ELR (cell line): ENCODE data around the gene CA11.
"Not testable (repeated sequence)": the region's sequence is repeated elsewhere in the genome, so short reads cannot be mapped to it uniquely, and the experiment has no call there.

Source experiments
- DNase-seq: peaks from one replicate; pipeline ENCODE4 v3.0.0-alpha.2; 2015; ENCODE audit warnings: low read depth

Gene CA11

DNA sequence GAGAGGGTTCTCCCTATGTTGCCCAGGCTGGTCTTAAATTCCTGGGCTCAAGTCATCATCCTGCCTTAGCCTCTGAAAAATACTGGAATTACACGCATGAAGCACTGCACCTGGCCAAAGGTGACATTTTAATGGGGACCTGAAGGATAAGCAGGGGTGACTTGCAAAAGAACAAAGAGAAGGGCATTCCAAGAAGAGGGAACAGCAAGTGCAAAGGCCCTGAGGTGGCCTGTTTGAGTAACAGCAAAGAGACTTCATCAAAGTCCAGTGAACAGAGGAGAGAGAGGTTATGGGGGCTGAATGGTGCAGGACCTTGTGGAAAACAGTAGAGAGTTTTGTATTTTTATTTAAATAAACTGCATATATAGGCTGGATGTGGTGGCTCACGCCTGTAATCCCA is 4.1 kb downstream of the CA11 start:
- no peak for DNase-seq

DNA sequence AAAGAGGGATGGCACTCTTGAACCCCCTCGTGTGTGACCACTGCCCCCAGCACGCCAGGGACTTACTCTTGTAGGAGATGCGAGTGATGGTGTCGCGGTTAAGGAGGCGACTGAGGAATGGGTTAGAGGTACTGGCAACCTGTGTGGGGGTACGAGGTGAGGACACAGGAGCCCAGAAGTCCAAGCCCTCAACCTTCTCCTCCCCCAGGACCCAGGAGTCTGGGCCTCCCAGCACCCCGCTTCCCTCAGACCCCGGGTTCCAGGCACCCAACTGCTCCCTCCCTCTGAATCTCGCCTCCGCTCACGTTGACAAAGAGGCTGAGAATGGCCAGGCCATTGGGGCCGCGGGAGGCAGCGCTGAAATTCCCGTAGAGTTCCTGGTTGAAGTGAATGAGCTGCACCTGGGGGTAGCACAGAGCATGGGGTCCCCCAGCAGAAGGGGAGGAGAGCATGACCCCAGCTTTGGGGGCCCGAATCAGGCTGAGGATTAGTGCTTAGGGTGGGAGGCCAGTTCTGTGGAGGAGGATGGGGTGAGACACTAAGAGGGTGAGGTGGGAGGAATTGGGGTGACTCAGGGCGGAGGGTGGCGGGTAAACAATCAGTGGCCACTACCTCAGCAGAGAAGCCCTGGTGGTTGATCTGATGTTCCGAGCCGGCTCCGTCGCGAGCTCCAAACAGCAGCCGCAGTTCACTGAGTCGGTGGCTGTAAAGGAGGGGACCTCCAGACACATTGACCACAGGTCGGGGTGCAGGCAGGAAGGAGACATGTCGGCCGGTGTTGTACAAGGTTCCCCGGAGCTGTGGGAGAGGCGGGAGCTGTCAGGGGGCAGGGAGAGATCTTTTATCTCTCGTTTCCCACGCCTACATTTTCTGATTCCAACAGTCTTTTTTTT is 6.3 kb downstream of the CA11 start:
- no peak for DNase-seq

DNA sequence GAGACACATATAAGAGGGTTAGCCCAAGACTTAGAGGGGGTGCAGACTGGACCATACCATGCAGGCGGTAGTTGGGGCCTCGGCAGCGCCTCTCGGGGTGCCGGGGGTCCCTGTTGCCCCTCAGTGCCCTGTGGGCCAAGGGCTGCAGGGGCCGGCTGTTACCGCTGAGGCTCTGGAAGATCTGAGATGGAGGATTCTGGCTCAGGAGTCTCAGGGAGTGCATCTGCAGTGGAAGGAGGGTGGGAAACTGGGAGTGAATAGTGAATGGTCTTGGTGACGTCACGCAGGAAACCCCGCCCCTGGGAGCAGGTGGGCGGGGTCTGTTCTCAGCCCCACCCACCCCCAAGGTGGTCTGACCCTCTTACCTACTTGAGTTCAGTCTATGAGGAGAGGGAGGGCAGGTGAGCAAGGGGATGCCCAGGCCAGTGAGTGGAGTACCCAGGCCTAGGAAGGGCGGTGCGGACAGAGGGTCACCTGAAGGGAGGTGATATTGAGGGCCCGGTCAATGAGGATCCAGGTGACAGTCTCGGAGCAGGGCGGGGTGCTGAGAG is 7.1 kb downstream of the CA11 start:
- DNase-seq = no peak

DNA sequence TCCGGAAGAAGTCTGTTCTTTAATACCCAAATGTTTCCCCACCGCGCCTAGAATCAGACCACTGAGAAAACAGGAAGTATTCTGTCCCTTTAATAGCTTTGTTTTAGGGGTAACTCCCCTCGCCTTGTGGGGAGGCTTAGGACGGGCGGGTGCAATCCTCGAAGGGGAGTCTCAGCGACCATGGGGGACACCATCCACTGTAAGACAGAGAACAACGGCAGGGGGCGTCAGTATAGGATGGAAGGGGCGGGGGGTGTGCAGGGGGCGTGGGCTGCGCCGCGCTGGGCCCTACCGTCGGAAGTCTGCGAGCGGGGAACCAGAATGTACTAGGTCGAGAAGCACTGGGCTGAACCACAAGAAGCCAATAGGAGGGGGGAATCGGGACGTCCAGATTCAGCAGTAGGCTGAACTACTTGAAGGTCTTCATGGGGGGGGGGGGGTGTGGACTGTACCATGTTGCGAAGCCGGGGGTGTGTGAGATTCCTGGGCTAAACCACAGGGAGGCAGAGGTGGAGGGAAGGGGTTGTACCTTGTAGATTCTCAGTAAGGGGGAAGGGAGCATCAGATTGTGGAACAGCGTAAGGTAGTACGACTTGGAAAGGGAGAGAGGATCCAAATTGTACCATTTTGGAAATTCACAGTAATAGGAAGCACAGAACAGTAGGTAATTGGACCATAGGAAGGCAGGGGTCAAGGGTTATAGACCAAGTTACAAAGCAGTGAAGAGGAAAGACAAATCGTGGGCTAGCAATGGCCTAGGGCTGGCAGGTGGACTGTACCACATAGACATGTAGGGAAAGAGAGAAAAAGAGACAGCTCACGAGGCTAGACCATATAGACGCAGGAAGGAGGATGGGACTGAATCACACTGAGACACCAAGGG is 7.8 kb downstream of the CA11 start:
- peak; percentile 91 for DNase-seq

DNA sequence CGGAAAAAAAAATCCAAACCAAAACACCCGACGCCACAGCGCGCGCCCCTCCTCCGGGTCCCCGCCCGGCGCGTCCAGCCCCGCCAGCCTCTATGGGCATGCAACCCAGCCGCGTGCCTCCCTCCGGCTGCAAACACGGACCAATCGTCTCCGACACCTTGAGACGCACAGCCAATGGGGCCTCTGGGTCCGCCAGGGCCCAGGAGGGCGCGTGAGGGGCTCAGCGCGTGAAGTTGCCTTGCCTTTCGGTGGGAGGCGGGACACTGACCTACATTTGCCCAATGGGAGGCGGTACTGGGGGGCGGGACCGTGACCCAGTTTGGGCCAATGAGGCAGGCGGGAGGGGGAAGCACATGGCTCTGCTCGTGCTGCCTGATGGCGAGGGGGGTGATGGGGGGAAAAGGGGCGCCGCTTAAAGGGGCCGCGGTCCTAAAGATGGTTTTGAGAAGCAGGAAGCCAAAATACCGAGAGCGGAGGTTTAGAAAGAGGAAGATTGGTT is 8.5 kb downstream of the CA11 start:
- DNase-seq = peak; percentile 96

DNA sequence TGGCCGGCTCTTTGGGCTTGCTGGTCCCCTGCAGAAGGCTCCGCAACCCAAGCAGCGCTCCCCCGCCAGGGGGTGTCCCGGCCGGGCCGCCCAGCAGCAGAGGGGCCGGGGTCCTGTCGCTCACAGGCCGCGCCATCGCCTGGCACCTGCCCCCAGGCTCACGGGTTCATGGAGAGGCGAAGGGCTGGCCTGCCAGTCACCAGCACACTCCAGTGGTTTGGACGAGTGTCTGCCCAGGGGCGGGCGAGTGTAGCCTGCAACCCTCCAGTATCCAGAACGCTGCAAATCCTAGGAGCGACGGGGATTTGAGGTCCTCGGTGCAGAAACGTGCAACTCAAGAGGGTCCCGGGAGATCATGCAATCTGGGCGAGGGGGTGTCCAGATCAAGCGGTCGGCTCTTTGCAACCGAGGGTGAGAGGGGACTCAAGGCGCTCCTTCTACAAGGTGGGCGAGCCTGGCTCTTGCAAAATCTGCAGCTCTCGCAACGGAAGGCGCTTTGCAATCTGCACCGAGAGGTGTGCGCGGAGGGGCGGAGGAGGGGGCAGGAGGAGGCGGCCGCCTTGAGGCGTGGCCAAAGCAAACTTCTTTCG is 9.0 kb downstream of the CA11 start, which contains the start of gene DBP:
Gene DBP, minus strand, starts transcription at position 521 of the 590 bp plus-strand sequence. Its CDS starts 385 bp downstream, at position 136.
- DNase-seq = peak; percentile 40

DNA sequence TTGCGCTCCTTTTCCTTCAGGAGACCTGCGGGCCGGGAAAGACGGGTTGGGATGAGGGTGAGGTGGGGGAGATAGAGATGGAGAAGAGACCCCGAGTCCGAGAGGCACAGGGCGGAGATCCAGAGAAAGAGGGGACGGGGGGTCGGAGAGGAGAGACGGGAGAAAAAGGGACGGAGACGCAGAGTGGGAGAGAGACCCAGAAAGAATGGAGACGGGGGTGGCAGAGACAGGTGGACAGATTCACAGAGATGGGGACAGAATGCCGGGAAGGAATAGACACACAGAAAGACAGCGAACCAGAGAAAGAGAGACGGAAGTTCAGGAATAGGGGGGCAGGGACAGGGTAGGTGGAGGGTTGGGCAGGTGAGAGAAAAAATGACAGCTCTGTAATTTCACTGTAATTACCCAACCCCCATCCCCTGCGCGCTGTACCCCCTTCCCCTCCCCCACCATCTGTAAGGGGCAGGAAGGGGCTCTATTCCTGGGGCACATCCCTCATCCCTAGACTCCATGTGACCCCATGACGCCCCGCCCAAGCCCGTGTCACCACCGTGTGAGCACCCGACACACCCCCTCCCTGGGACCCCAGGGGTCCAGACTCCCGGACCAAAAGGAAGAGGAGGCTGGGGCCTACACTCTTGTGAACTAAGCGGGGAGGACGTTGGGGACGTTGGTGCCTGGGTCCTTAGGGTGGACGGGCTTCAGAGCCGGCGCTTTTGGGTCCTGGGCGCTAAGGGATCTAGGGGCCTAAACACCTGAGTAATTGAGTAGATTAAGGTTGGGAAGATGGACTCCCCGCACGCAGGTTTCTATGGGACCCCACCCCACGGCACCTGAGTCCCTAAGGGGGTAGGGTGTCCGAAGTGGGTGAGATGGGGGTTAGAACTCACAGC is 9.8 kb downstream of the CA11 start:
- DNase-seq = no peak

DNA sequence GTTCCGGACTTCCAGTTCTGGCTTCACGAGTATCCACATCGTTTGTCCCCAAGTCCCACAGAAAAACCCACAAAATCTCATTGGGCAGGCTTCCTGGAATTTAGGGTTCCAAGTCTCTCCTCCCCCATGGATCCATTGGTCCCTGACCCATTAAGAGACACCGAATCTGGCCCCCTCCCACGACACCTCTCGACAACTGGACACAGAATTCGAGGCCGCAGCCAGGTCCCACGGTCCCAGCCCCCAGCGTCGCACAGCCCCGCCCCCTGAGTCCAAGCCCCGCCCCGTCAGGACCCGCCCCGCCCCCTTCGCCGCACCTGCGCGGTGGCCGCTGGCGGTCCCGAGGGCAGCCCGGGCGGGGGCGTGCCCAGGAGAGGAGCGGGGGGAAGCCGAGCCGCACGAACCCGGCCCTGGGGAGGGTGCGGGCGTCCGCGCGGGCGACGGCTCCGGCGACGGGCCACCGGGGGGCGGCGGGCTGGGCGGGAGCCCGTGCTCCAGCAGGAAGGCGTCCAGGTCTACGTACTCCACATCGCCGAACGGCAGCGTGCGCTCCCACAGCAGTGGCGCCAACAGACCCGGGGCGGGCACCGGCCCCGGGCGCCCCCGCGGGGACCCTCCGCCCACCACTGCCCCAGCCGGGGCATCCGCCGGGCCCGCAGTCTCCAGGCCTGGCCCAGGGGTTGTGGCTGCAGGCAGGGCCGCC is 10.6 kb downstream of the CA11 start:
- DNase-seq = peak; percentile 50

DNA sequence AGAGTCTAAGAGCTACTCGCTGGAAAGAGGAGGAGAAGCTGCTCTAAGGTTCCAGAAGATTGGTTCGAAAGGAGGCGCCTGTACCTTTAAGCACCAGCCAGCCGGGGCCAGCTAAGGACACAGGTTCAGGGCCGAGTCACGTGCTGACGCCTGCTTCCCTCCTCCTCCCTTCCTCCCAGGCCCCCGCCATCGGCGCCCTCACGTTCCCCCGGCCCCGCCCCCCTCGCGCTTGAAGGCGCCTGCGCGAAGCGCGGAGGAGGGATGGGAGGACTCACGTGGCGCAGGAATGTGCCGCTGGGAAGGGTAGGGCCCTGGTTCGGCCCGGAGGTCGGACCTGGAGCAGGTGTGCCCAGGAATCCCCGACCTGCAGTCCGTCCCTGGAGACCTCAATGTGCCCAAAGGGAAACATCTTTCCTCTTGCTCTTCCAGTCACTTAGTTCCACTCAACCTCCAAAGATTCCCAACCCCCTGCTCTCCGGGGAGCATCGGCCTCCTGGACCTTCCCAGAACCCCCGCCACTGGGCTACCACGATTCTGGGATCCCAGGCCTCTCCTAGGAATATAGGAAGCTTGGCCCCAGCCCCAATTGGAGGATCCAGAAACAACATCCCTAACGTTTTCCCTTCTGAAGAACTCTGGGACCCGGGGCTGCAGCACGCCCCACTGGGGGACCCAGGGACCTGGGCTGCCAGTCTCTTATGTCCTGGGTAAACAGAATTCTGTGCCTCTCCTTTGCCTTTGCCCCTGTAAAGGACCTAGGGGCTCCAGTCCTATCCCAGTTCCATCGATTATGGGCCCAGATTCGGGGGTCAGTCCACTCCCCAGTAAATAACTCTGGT is 11.3 kb downstream of the CA11 start:
- DNase-seq = peak; percentile 95

DNA sequence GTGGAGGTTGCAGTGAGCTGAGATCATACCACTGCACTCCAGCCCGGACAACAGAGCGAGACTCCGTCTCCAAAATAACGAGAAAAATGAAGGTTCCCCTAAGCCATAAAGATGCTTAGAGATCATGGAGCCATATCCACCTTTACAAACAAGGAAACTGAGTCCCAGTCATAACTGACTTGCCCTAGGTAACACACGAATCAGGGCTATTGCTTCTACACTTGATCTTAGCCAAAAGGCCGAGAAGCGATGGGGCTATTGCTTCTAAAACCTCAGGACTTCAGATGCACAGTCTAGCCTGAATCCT is 12.0 kb downstream of the CA11 start:
- DNase-seq = no peak

DNA sequence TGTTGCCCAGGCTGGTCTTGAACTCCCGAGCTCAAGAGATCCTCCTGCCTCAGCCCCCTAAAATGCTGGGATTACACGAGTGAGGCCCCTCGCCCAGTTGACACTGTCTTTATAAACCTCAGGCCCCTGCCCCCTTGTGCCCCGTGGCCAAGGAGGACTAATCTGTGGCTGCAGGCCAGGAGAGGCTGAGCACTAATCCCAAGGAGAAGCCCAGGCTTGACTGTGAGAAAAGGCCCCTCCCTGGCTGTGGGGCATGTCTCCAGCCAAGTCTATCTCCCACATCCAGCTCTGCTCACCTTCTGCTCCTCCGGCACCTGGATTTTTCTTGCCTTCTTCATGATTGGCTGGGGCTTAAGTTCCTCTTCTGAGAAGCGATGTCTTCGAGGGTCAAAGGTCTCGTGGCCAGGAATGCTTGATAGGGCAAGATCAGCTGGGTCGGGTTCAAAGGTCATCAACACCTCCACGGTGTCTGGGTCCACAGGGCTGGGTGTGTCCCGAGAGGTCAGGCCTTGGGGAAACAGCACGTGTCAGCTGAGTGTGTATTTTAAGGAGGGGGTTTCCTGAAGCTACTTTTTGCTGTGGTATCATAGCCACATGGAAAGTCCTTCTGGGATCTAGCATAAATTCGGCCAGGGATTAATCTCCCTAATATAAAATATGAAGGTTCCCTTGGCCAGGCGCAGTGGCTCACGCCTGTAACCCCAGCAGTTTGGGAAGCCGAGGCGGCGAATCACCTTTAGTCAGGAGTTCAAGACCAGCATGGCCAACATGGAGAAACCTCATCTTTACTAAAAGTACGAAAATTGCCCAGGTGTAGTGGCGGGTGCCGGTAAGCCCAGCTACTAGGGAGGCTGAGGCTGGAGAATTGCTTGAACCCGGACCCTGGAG is 12.6 kb downstream of the CA11 start:
- DNase-seq = no peak

DNA sequence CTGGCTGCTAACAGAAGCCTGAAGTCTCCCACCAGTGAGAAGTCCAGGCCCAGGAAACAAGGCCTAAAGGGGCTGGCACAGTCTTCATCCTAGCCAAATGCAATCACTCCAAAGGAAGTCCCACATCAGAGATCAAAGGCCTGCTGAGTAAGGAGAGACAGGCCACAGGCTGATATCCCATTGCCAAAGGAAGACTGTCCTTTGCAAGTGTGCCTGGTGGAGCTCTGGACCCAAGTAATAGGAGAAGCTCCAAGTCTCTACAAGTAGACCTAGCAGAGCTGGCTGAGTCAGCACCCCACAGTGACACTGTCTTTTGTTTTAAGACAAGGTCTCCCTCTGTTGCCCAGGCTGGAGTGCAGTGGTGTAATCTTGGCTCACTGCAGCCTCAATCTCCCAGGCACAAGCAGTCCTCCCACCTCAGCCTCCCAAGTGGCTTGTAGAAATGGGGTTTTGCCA is 13.3 kb downstream of the CA11 start:
- DNase-seq = peak; percentile 50

DNA sequence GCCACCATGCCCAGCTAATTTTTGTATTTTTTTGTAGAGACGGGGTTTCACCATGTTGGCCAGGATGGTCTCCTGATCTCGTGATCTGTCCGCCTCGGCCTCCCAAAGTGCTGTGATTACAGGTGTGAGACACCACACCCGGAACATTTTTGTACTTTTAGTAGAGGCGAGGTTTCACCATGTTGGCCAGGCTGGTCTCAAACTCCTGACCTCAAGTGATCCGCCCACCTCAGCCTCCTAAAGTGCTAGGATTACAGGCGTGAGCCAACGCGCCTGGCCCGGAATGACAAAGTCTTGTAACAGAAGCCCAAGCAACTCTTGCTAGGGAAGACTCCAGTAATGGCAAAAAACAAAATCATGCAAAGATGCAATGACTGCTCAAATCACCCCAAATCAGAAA is 13.7 kb downstream of the CA11 start:
- not testable (repeated sequence) for DNase-seq

DNA sequence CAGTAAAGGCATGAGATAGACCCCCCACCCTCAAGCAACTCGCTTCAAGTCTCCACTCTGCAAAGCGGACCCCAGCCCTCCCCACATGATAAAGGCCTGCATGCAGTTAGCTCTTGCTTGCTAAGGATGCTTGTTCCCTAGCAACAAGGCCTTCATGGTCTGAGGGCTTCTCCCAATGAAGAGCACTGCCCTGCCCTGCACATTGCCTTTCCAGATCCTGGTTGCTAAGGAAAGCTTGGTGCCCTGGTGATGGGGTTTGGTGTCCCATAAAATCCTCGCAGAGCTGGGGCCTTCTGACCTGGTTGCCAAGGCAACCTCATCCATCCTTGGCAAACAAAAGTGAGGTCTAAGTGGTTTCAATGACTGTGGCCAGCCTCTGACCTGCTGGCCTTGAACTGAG is 14.8 kb downstream of the CA11 start:
- no peak for DNase-seq

DNA sequence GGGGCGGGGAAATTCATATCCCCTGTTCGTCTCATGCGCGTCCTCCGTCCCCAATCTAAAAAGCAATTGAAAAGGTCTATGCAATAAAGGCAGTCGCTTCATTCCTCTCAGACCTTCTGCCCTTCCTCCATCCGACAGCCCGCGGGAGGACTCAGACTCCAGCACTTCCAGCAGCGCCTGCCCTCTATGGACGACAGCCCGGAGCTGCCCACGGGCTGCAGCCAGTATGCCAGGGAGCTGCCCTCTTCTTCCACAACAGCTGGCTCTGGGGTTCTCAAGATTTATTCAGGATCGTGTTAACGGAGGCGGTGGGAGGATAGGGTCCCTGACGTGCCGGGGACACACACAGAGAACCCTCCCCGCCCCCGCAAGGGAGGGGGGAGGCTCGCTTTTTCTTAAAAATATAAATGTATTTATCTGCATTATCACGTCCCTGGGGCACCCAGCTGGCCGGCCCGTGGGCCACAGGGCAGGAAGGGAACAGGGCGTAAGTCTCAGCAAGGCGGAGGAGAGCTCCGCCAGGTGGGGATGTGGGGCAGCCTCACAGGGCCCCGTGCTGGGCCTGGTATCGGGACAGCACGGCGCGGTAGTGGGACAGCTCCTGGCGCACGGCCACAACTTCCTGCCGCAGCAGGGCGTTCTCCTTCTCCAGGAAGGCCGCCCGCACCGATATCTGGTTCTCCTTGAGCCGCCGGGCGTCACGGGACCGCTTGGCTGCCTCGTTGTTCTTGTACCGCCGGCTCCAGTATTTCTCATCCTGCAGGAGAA is 15.5 kb downstream of the CA11 start:
- DNase-seq = no peak

DNA sequence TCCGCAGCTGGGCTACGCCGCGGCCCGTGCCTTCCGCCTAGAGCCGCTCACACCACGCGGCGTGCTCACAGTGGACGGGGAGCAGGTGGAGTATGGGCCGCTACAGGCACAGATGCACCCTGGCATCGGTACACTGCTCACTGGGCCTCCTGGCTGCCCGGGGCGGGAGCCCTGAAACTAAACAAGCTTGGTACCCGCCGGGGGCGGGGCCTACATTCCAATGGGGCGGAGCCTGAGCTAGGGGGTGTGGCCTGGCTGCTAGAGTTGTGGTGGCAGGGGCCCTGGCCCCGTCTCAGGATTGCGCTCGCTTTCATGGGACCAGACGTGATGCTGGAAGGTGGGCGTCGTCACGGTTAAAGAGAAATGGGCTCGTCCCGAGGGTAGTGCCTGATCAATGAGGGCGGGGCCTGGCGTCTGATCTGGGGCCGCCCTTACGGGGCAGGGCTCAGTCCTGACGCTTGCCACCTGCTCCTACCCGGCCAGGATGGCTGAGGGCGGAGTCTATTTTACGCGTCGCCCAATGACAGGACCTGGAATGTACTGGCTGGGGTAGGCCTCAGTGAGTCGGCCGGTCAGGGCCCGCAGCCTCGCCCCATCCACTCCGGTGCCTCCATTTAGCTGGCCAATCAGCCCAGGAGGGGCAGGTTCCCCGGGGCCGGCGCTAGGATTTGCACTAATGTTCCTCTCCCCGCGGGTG is 16.2 kb downstream of the CA11 start:
- no peak for DNase-seq

DNA sequence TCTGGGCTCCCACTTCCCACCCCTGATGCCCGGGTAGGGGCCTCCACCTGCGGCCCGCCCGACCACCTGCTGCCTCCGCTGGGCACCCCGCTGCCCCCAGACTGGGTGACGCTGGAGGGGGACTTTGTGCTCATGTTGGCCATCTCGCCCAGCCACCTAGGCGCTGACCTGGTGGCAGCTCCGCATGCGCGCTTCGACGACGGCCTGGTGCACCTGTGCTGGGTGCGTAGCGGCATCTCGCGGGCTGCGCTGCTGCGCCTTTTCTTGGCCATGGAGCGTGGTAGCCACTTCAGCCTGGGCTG is 16.7 kb downstream of the CA11 start:
- DNase-seq = no peak
